ENCODE measurements around the gene HMGCS1. TPM values are rescaled to one million over a fixed set of nuclear protein-coding genes. Genes with fewer than 3 reads are reported as not detected.
"Not testable (repeated sequence)": the region's sequence is repeated elsewhere in the genome, so short reads cannot be mapped to it uniquely, and the experiment has no call there.

HMGCS1 gene
- total RNA-seq, 2 experiments from 2014 or later: 43.3 to 52.7 TPM

DNA sequence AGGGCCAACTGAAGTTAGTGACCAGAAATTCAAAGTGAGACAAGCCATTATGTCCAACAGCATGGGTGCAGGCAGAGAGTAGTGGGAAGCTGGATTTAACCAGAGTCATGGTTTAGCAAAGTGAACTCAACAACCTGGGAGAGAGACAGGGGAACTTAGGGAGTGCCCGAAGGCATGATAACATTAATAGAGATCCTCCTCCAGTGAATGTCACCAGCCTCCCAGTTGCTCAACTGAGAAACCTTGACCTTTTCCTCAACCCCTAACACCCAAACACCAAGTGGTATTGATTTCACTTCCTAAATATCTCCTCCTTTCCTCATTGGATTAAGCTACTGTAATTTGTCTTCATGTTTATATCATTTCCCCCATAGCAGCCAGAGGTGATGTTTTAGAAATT lies 42.6 kb downstream of the HMGCS1 start:
- intact Hi-C loops (cut with DNase I, micrococcal nuclease): no loop called here
- H3K4me1 Mint-ChIP-seq (ENCODE audit: low read depth): no peaks in the 10 kb centered on the region

DNA sequence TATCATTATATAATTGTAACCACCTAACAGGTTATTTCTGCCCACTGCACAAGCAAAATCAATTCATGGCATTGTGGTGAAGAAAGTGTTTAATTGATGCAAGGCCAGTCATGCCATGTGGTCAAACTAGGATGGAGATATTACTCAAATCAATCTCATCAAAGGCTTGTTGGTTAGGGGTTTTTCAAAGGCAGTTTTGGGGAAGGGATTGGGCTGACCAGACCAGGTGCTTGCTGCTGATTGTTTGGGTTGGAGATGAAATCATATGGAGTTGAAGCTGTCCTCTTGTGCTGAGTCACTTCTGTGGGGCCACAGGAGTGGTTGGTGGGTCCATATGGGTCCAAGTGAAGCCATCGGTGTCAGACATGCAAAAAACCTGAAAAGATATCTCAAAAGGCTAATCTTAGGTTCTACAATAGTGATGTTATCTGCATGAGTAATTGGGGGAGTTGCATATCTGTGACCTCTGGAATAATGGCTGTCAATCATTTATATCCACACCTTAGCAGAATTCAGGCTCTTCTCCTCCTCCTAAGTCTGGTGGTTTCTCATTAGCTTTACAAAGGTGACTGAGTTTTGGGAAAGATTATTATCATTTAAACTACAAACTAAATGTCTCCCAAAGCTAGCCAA lies 44.9 kb downstream of the HMGCS1 start:
- no peak overlapping the region for H3K27ac ChIP-seq (ENCODE audit: low read depth in 1 of 2, low read length in 2 of 2)
- ChIA-PET POLR2A (no interaction called here), CTCF (no interaction called here)
- H3K27me3 ChIP-seq (ENCODE audit: control insufficient read depth in 1 of 2, insufficient read depth in 2 of 2, low read length in 2 of 2): peaks cover 4 to 6% of the 10 kb centered on the region in 2 experiments
- intact Hi-C loops (cut with DNase I, micrococcal nuclease): no loop called here
- H3K4me3 ChIP-seq (ENCODE audit: low read length): no peak overlapping the region
- H3K9me3 ChIP-seq (ENCODE audit: control insufficient read depth in 1 of 2, insufficient read depth in 1 of 2, low read length in 2 of 2): peaks cover 0 to 7% of the 10 kb centered on the region in 2 experiments
- no peak overlapping the region for H3K27ac Mint-ChIP-seq
- H3K9me3 Mint-ChIP-seq: peaks cover 5% of the 10 kb centered on the region
- H3K4me1 ChIP-seq (ENCODE audit: insufficient read depth, low read length): no peaks in the 10 kb centered on the region
- TF ChIP-seq, protein P1, sequence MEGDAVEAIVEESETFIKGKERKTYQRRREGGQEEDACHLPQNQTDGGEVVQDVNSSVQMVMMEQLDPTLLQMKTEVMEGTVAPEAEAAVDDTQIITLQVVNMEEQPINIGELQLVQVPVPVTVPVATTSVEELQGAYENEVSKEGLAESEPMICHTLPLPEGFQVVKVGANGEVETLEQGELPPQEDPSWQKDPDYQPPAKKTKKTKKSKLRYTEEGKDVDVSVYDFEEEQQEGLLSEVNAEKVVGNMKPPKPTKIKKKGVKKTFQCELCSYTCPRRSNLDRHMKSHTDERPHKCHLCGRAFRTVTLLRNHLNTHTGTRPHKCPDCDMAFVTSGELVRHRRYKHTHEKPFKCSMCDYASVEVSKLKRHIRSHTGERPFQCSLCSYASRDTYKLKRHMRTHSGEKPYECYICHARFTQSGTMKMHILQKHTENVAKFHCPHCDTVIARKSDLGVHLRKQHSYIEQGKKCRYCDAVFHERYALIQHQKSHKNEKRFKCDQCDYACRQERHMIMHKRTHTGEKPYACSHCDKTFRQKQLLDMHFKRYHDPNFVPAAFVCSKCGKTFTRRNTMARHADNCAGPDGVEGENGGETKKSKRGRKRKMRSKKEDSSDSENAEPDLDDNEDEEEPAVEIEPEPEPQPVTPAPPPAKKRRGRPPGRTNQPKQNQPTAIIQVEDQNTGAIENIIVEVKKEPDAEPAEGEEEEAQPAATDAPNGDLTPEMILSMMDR (IDR thresholded peaks at IDR 0.05): no peak
- no peak overlapping the region for H3K4me3 Mint-ChIP-seq
- H3K27me3 Mint-ChIP-seq: peaks cover 44% of the 10 kb centered on the region
- H3K4me1 Mint-ChIP-seq (ENCODE audit: low read depth): no peaks in the 10 kb centered on the region
- H3K36me3 Mint-ChIP-seq (ENCODE audit: low read depth): no peaks in the 10 kb centered on the region
- H3K36me3 ChIP-seq (ENCODE audit: insufficient read depth, low read length): no peaks in the 10 kb centered on the region
- DNase-seq: no peak
- no peak for ATAC-seq (ENCODE audit: poor library complexity)

More for the DNA sequence above, 42.6 kb downstream of the HMGCS1 start:
- Mint-ChIP-seq H3K36me3 (ENCODE audit: low read depth) (no peaks in the 10 kb centered on the region), H3K27ac (no peak overlapping the region), H3K9me3 (peaks cover 5% of the 10 kb centered on the region), H3K27me3 (peaks cover 34% of the 10 kb centered on the region), H3K4me3 (no peak overlapping the region)
- peaks cover 4 to 6% of the 10 kb centered on the region in 2 experiments for H3K27me3 ChIP-seq (ENCODE audit: control insufficient read depth in 1 of 2, insufficient read depth in 2 of 2, low read length in 2 of 2)
- DNase-seq (no peak), ATAC-seq (ENCODE audit: poor library complexity) (no peak)
- no peaks in the 10 kb centered on the region for H3K36me3 ChIP-seq (ENCODE audit: insufficient read depth, low read length)
- no peaks in the 10 kb centered on the region for H3K4me1 ChIP-seq (ENCODE audit: insufficient read depth, low read length)
- TF ChIP-seq, protein P1 (IDR thresholded peaks at IDR 0.05): no peak
- POLR2A ChIA-PET: no interaction called here
- H3K4me3 ChIP-seq (ENCODE audit: low read length): no peak overlapping the region
- H3K27ac ChIP-seq (ENCODE audit: low read depth in 1 of 2, low read length in 2 of 2): no peak overlapping the region
- H3K9me3 ChIP-seq (ENCODE audit: control insufficient read depth in 1 of 2, insufficient read depth in 1 of 2, low read length in 2 of 2): peaks cover 0 to 7% of the 10 kb centered on the region in 2 experiments
- CTCF ChIA-PET: no interaction called here

DNA sequence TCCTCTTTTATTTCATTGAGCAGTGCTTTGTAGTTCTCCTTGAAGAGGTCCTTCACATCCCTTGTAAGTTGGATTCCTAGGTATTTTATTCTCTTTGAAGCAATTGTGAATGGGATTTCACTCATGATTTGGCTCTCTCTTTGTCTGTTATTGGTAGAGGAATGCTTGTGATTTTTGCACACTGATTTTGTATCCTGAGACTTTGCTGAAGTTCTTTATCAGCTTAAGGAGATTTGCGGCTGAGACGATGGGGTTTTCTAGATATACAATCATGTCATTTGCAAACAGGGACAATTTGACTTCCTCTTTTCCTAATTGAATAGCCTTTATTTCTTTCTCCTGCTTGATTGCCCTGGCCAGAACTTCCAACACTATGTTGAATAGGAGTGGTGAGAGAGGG lies 50.9 kb downstream of the HMGCS1 start:
- ATAC-seq (ENCODE audit: poor library complexity); CTCF ChIA-PET; H3K27me3 ChIP-seq (ENCODE audit: control insufficient read depth in 1 of 2, insufficient read depth in 2 of 2, low read length in 2 of 2); H3K9me3 ChIP-seq (ENCODE audit: control insufficient read depth in 1 of 2, insufficient read depth in 1 of 2, low read length in 2 of 2); H3K9me3 Mint-ChIP-seq; H3K4me1 ChIP-seq (ENCODE audit: insufficient read depth, low read length); intact Hi-C loops (cut with DNase I, micrococcal nuclease); H3K4me3 ChIP-seq (ENCODE audit: low read length); POLR2A ChIA-PET; H3K4me3 Mint-ChIP-seq; DNase-seq; H3K36me3 ChIP-seq (ENCODE audit: insufficient read depth, low read length); H3K36me3 Mint-ChIP-seq (ENCODE audit: low read depth); H3K4me1 Mint-ChIP-seq (ENCODE audit: low read depth); H3K27ac ChIP-seq (ENCODE audit: low read depth in 1 of 2, low read length in 2 of 2); H3K27ac Mint-ChIP-seq: not testable (repeated sequence)
- H3K27me3 Mint-ChIP-seq: peaks cover 41% of the 10 kb centered on the region

DNA sequence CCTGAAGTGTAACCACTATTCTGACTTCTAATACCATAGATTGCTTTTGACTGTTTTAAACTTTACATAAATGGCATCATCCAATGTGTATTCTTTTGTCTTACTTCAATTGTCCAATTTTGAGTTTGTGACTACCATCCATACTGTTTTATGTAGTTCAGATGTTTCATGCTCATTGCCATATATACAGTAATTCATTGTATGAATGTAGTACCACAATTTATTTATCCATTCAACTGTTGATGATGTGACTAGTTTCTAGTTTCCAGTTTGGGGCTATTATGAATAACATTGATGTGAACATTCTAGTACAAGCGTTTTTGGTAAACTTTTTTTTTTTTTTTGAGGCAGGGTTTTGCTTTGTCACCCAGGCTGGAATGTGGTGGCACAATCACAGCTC lies 55.1 kb downstream of the HMGCS1 start:
- no peaks in the 10 kb centered on the region for H3K9me3 ChIP-seq (ENCODE audit: control insufficient read depth in 1 of 2, insufficient read depth in 1 of 2, low read length in 2 of 2)
- no peak overlapping the region for H3K4me3 ChIP-seq (ENCODE audit: low read length)
- H3K27ac ChIP-seq (ENCODE audit: low read depth in 1 of 2, low read length in 2 of 2): no peak overlapping the region
- Mint-ChIP-seq H3K27me3 (peaks cover 34% of the 10 kb centered on the region), H3K9me3 (peaks cover 2% of the 10 kb centered on the region), H3K36me3 (ENCODE audit: low read depth) (no peaks in the 10 kb centered on the region), H3K4me3 (no peak overlapping the region), H3K27ac (no peak overlapping the region), H3K4me1 (ENCODE audit: low read depth) (no peaks in the 10 kb centered on the region)
- CTCF ChIA-PET: no interaction called here
- POLR2A ChIA-PET: no interaction called here
- DNase-seq (no peak), ATAC-seq (ENCODE audit: poor library complexity) (no peak)
- TF ChIP-seq, protein P1 (IDR thresholded peaks at IDR 0.05): no peak
- H3K4me1 ChIP-seq (ENCODE audit: insufficient read depth, low read length): no peaks in the 10 kb centered on the region
- intact Hi-C loops (cut with DNase I, micrococcal nuclease): no loop called here
- H3K27me3 ChIP-seq (ENCODE audit: control insufficient read depth in 1 of 2, insufficient read depth in 2 of 2, low read length in 2 of 2): no peaks in the 10 kb centered on the region
- no peaks in the 10 kb centered on the region for H3K36me3 ChIP-seq (ENCODE audit: insufficient read depth, low read length)
